K562 (cell line): ENCODE results near the gene CTNNBL1. TPM values are rescaled to one million over a fixed set of nuclear protein-coding genes. Genes with fewer than 3 reads are reported as not detected.
A peak's percentile ranks its signal among the peaks of the same experiment; 100 is the strongest.

ENCODE experiments used
- ATAC-seq: fragments of 200-7000 bp; cut with Tn5 transposase; 3 replicates; pipeline ENCODE4 v1.9.1; 2020; ENCODE audit warnings: moderate library complexity
- BruUV-seq: library from RNA; stranded (reverse); fragments of 400-500 nt; replicated peaks from 2 replicates; lab custom pipeline; 2021; lab: Mats Ljungman, UMichigan
- CTCF ChIA-PET: fragments of 300-600 bp; formaldehyde crosslinking; extraction: SDS; loops from one replicate; lab custom pipeline; 2021; ENCODE audit warnings: low intra/inter-chr PET ratio; lab: Yijun Ruan, JAX
- POLR2A ChIA-PET: fragments of 300-600, 350-650 bp; sonication (Branson Sonifier 250); formaldehyde crosslinking; extraction: SDS; loops from one replicate; lab custom pipeline; 2021; ENCODE audit warnings: antibody characterized with exemption, inconsistent platforms; lab: Yijun Ruan, JAX
- DNase-seq, 4 experiments: peaks; one replicate each; pipeline versions ENCODE4 v3.0.0 to v3.0.0-alpha.2; 2011 to 2018; ENCODE audit warnings: low spot score in 3 of 4, mixed read lengths in 3 of 4; ENCODE audit errors: extremely low read depth in 1 of 4
- FAIRE-seq: peaks from 2 replicates; lab custom pipeline; 2011; peaks lifted over from hg19 to GRCh38; lab: Jason Lieb, UNC
- H2AFZ ChIP-seq: 2 replicates; pipeline ENCODE4 v1.6.0; 2011; ENCODE audit warnings: low read depth, low read length, control low read depth, inconsistent platforms
- H3K27ac ChIP-seq: fragments of 200-600 bp; 3 replicates; pipeline ENCODE4 v1.8.0; 2011; ENCODE audit warnings: low read depth, mild to moderate bottlenecking, control low read depth, inconsistent platforms, low read length, moderate library complexity, mixed read lengths; ENCODE audit errors: extremely low read depth
- H3K27me3 ChIP-seq, 2 experiments: fragments of 300-600 bp in 1 of 2; 2 replicates in 1 of 2; 3 replicates in 1 of 2; pipeline versions ENCODE4 v1.6.0 to v1.8.0; 2011; ENCODE audit warnings: inconsistent platforms in 2 of 2, low read length in 2 of 2, mild to moderate bottlenecking in 1 of 2, mixed read lengths in 1 of 2, moderate library complexity in 1 of 2; ENCODE audit not compliant: control insufficient read depth in 2 of 2, insufficient read depth in 2 of 2
- H3K36me3 ChIP-seq: fragments of 300-600 bp; 3 replicates; pipeline ENCODE4 v1.8.0; 2011; ENCODE audit warnings: mild to moderate bottlenecking, low read length, inconsistent platforms; ENCODE audit not compliant: control insufficient read depth, insufficient read depth
- H3K4me1 ChIP-seq, 2 experiments: fragments of 200-600 bp in 1 of 2; replicated peaks in 1 of 2; 2 replicates in 1 of 2; 3 replicates in 1 of 2; pipeline versions ENCODE4 v1.5.1 to v1.8.0; 2011; ENCODE audit warnings: inconsistent platforms in 2 of 2, low read length in 2 of 2, mild to moderate bottlenecking in 1 of 2, mixed read lengths in 1 of 2, moderate library complexity in 1 of 2; ENCODE audit not compliant: control insufficient read depth in 2 of 2, insufficient read depth in 2 of 2
- H3K4me2 ChIP-seq: 2 replicates; pipeline ENCODE4 v1.6.1; 2011; ENCODE audit warnings: low read length, control low read depth, inconsistent platforms, mixed read lengths; ENCODE audit not compliant: insufficient read depth
- H3K4me3 ChIP-seq: fragments of 200-600 bp; sonication (generic), shearing (Covaris generic); 2 replicates; pipeline ENCODE4 v1.5.1; 2016; ENCODE audit warnings: control low read depth, inconsistent platforms
- H3K79me2 ChIP-seq: fragments of 200-600 bp; 3 replicates; pipeline ENCODE4 v1.8.0; 2011; ENCODE audit warnings: low read length, inconsistent platforms; ENCODE audit not compliant: control insufficient read depth, insufficient read depth
- H3K9ac ChIP-seq, 2 experiments: 2 replicates each; pipeline versions ENCODE4 v1.6.0 to v1.6.1; 2011; ENCODE audit warnings: low read depth in 2 of 2, low read length in 2 of 2, control low read depth in 1 of 2, inconsistent platforms in 1 of 2, mild to moderate bottlenecking in 1 of 2, mixed read lengths in 1 of 2; ENCODE audit not compliant: insufficient read depth in 1 of 2
- H3K9me1 ChIP-seq: one replicate; pipeline ENCODE4 v1.6.0; 2011; ENCODE audit warnings: inconsistent platforms, mild to moderate bottlenecking, low read length, moderate library complexity; ENCODE audit not compliant: control insufficient read depth, insufficient read depth
- H3K9me3 ChIP-seq: replicated peaks from 2 replicates; pipeline ENCODE4 v1.5.1; 2011; ENCODE audit warnings: low read depth, low read length, inconsistent platforms; ENCODE audit not compliant: control insufficient read depth, insufficient read depth
- H4K20me1 ChIP-seq: replicated peaks from 2 replicates; pipeline ENCODE4 v1.6.1; 2011; ENCODE audit warnings: low read length, inconsistent platforms, mixed read lengths; ENCODE audit not compliant: control insufficient read depth, insufficient read depth
- CBX3 ChIP-seq, 2 experiments: IDR thresholded peaks; 1 replicate in 1 of 2; 2 replicates in 1 of 2; pipeline ENCODE4 v1.6.1; 2012; ENCODE audit warnings: inconsistent platforms in 2 of 2, low read length in 2 of 2, borderline replicate concordance in 1 of 2, control low read depth in 1 of 2
- CHD2 ChIP-seq: IDR thresholded peaks from 2 replicates; pipeline ENCODE4 v1.6.1; 2011; ENCODE audit warnings: low read depth, low read length
- DNMT1 ChIP-seq: fragments of 450-650 bp; IDR thresholded peaks from 2 replicates; pipeline ENCODE4 v1.6.1; 2016; ENCODE audit warnings: antibody characterized with exemption, mild to moderate bottlenecking
- RBM25 ChIP-seq: fragments of 200-400 bp; formaldehyde crosslinking; IDR thresholded peaks from 2 replicates; pipeline ENCODE4 v1.6.1; 2018; ENCODE audit warnings: low read length, low read depth, moderate library complexity; ENCODE audit not compliant: severe bottlenecking
- SRSF1 ChIP-seq: fragments of 200-400 bp; formaldehyde crosslinking; IDR thresholded peaks from 2 replicates; pipeline ENCODE4 v1.6.1; 2017; ENCODE audit warnings: mild to moderate bottlenecking, low read depth, low read length, moderate library complexity
- ZBTB5 ChIP-seq: fragments of 450-650 bp; IDR thresholded peaks from 2 replicates; pipeline ENCODE4 v1.6.1; 2017; ENCODE audit warnings: antibody characterized with exemption
- WGBS: fragments of 100-300 bp; shearing (Covaris generic); methylation state at CpG from one replicate; pipeline ENCODE4 v1.1.6; 2016; ENCODE audit warnings: low coverage, mixed read lengths; ENCODE audit not compliant: insufficient coverage; ENCODE audit errors: missing lambda C conversion rate; 5-methylcytosine and 5-hydroxymethylcytosine counted together
- in situ Hi-C: fragments of 300-500 bp; cut with MboI; formaldehyde crosslinking; loops from 4 replicates; pipeline ENCODE4 v1.15.0; 2018; ENCODE audit warnings: inconsistent platforms, mixed read lengths
- intact Hi-C: fragments of 100-400 bp; cut with micrococcal nuclease; formaldehyde crosslinking; loops from 2 replicates; pipeline ENCODE4 v1.14.2; 2022
- polyA plus RNA-seq, 8 experiments: library from polyadenylated mRNA; depleted of rRNA in 4 of 8; stranded (reverse) in 5 of 8; unstranded in 3 of 8; fragments of >200 nt; fragmentation: Nextera tagmentation in 2 of 8; fragmentation: Illumina TruSeq in 1 of 8; extraction: Ambion mirVana in 2 of 8; extraction: Trizol in 1 of 8; gene quantifications; 2 replicates each; pipeline versions ENCODE4 v1.2.1 to v1.2.3, GENCODE V29; 2011 to 2014; ENCODE audit warnings: inconsistent platforms in 1 of 8, missing spikeins in 1 of 8
- total RNA-seq, 7 experiments: library from RNA; depleted of rRNA in 6 of 7; stranded (reverse); fragments of >200 nt in 6 of 7; fragmentation: Illumina TruSeq in 2 of 7; extraction: Trizol in 2 of 7; gene quantifications; 2 replicates each; pipeline versions ENCODE4 v1.2.1 to v1.2.3, GENCODE V29; 2011 to 2021; ENCODE audit warnings: low replicate concordance in 1 of 7
- TF ChIP-seq, protein P1 (sequence below): fragments of 200-800 bp; sonication (Bioruptor generic); IDR thresholded peaks from 2 replicates; pipeline ENCODE4 v1.6.1; 2017; ENCODE audit warnings: missing genetic modification characterization, missing compliant biosample characterization

CTNNBL1 gene
- total and polyA plus RNA-seq, 9 of the 15 experiments (the other 6 are each of a cell fraction or from before 2014, with no cell fraction given) = 32.4 to 85.6 (median 43.6) TPM

- H4K20me1 ChIP-seq = no peaks in the 10 kb centered on the region
- no peak overlapping the region for H3K27ac ChIP-seq
- no peak for DNase-seq
- no peaks in the 10 kb centered on the region for H3K9me3 ChIP-seq
- CTCF ChIA-PET = interaction anchor here (0.7 kb wide), 1 partner anchor 531 kb away, joined by 3 read pairs; no protein-coding TSS in a partner anchor
- no peaks in the 10 kb centered on the region for H3K36me3 ChIP-seq
- FAIRE-seq = no peak
- WGBS = 16% methylated on average over 8 of the region's 8 CpGs
- no peak overlapping the region for H3K4me2 ChIP-seq
- H3K27me3 ChIP-seq = peaks cover 0 to 8% of the 10 kb centered on the region in 2 experiments; a peak in 2 of 5 replicates
- no peak overlapping the region for H3K9ac ChIP-seq
- ATAC-seq = no peak
- H3K4me3 ChIP-seq = no peak overlapping the region
- intact Hi-C loops = no loop called here
- H3K79me2 ChIP-seq = peaks cover 20% of the 10 kb centered on the region
- TF ChIP-seq CBX3 (IDR thresholded peaks at IDR 0.05; ENCODE audit: borderline replicate concordance in 1 of 2, low read length in 2 of 2) = no peak
- TF ChIP-seq RBM25 = peak; percentile 49
- no peak for TF ChIP-seq DNMT1
- no peak for TF ChIP-seq CHD2
- TF ChIP-seq, all 486 proteins: peak for 1
- peaks cover 2 to 4% of the 10 kb centered on the region in 2 experiments; a peak in 1 of 5 replicates for H3K4me1 ChIP-seq
- POLR2A ChIA-PET = no interaction called here
- no TSS peak for BruUV-seq
- in situ Hi-C loops = no loop called here
- H3K9me1 ChIP-seq = no peaks in the 10 kb centered on the region
- no peak overlapping the region for H2AFZ ChIP-seq
These were observed 1.2 kb upstream of the CTNNBL1 start for GRCh38 chr20:37692459-37693166.

- DNase-seq (no peak), ATAC-seq (no peak), FAIRE-seq (no peak)
- WGBS = 4% methylated on average over 2 of the region's 2 CpGs
- H3K27me3 ChIP-seq = peaks cover 0 to 8% of the 10 kb centered on the region in 2 experiments; a peak in 2 of 5 replicates
- CTCF ChIA-PET = no interaction called here
- no peaks in the 10 kb centered on the region for H3K36me3 ChIP-seq
- H3K79me2 ChIP-seq = peaks cover 20% of the 10 kb centered on the region
- peak overlapping the region; percentile 80 for H3K4me3 ChIP-seq
- no TSS peak for BruUV-seq
- in situ Hi-C loops (no loop called here), intact Hi-C loops (no loop called here)
- peak overlapping the region; percentile 72 for H3K4me2 ChIP-seq
- TF ChIP-seq ZBTB5 (no peak), SRSF1 (no peak)
- TF ChIP-seq, protein P1, sequence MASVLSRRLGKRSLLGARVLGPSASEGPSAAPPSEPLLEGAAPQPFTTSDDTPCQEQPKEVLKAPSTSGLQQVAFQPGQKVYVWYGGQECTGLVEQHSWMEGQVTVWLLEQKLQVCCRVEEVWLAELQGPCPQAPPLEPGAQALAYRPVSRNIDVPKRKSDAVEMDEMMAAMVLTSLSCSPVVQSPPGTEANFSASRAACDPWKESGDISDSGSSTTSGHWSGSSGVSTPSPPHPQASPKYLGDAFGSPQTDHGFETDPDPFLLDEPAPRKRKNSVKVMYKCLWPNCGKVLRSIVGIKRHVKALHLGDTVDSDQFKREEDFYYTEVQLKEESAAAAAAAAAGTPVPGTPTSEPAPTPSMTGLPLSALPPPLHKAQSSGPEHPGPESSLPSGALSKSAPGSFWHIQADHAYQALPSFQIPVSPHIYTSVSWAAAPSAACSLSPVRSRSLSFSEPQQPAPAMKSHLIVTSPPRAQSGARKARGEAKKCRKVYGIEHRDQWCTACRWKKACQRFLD (CRISPR knock-in tag) = 0 out of 2 replicates have a peak, but pooled peaks have one; percentile 26
- H3K9me3 ChIP-seq = no peaks in the 10 kb centered on the region
- no peak overlapping the region for H3K9ac ChIP-seq
- peaks cover 2 to 4% of the 10 kb centered on the region in 2 experiments; a peak in 1 of 5 replicates for H3K4me1 ChIP-seq
- H3K9me1 ChIP-seq = no peaks in the 10 kb centered on the region
- POLR2A ChIA-PET = no interaction called here
- peak overlapping the region; percentile 85 for H2AFZ ChIP-seq
- H4K20me1 ChIP-seq = no peaks in the 10 kb centered on the region
- no peak overlapping the region for H3K27ac ChIP-seq
These were observed 592 bp upstream of the CTNNBL1 start for GRCh38 chr20:37693242-37693634.
